Dendritic cell treated with granulocyte-macrophage colony-stimulating factor and Interleukin-4, amounts not matched to agents 40 ng/mL and 50 ng/mL, for 4 days (primary cell): ENCODE results near the gene CHIA.

ENCODE experiments used
- H3K27ac Mint-ChIP-seq: one replicate; pipeline ENCODE4 v1.8.0; 2022; ENCODE audit warnings: mild to moderate bottlenecking, mixed read lengths
- H3K27me3 Mint-ChIP-seq: one replicate; pipeline ENCODE4 v1.8.0; 2022; ENCODE audit warnings: mild to moderate bottlenecking, mixed read lengths
- H3K36me3 Mint-ChIP-seq: one replicate; pipeline ENCODE4 v1.8.0; 2022; ENCODE audit warnings: low read depth, mixed read lengths
- H3K4me1 Mint-ChIP-seq: one replicate; pipeline ENCODE4 v1.8.0; 2022; ENCODE audit warnings: low read depth, mixed read lengths
- H3K4me3 Mint-ChIP-seq: one replicate; pipeline ENCODE4 v1.8.0; 2022; ENCODE audit warnings: mild to moderate bottlenecking, moderate library complexity, mixed read lengths
- H3K9me3 Mint-ChIP-seq: one replicate; pipeline ENCODE4 v1.8.0; 2022; ENCODE audit warnings: mixed read lengths
- intact Hi-C: fragments of 100-400 bp; cut with micrococcal nuclease; formaldehyde crosslinking; loops from one replicate; pipeline ENCODE4 v1.15.0; 2022

The CHIA gene

DNA sequence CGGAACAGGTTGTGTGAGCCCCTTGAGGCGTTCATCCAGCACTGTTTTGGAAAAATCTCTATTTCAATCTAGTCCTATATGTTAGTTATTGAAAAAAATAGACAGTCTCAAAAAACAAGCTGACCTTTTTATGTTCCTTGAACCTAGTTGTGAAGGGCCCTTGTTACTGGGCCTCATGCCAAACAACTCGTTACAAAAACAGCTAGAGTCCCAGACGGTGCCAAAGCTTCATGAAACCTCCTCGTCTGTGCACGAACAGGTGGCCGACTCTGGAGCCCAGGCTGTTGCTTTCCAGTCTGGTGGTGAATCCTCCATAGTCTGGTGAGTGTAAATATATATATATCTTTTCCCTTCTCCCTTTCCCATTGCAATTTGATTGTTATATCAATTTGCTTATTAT lies at the start of gene CHIA:
Gene CHIA (plus strand): TSS at position 222 of the 400 bp plus-strand sequence. CDS start 19,617 bp downstream, outside the sequence.
- no peaks in the 10 kb centered on the region for H3K36me3 Mint-ChIP-seq
- no peaks in the 10 kb centered on the region for H3K4me1 Mint-ChIP-seq
- H3K27me3 Mint-ChIP-seq = no peaks in the 10 kb centered on the region
- H3K9me3 Mint-ChIP-seq = no peaks in the 10 kb centered on the region
- no peak within 1 kb of the TSS for H3K27ac Mint-ChIP-seq
- no peak within 1 kb of the TSS for H3K4me3 Mint-ChIP-seq
- intact Hi-C loops = no loop called here

GRCh38 chr1:111241797-111242196 lies 48.9 kb upstream of the CHIA start:
- Mint-ChIP-seq H3K36me3 (no peaks in the 10 kb centered on the region), H3K4me1 (no peaks in the 10 kb centered on the region), H3K9me3 (no peaks in the 10 kb centered on the region), H3K27ac (no peak overlapping the region), H3K27me3 (peaks cover under 1% of the 10 kb centered on the region), H3K4me3 (no peak overlapping the region)
- intact Hi-C loops = no loop called here

GRCh38 chr1:111242805-111243523 lies 47.7 kb upstream of the CHIA start:
- intact Hi-C loops = no loop called here
- H3K4me3 Mint-ChIP-seq = no peak overlapping the region
- no peaks in the 10 kb centered on the region for H3K36me3 Mint-ChIP-seq
- H3K27me3 Mint-ChIP-seq = no peaks in the 10 kb centered on the region
- H3K27ac Mint-ChIP-seq = no peak overlapping the region
- no peaks in the 10 kb centered on the region for H3K9me3 Mint-ChIP-seq
- no peaks in the 10 kb centered on the region for H3K4me1 Mint-ChIP-seq

DNA sequence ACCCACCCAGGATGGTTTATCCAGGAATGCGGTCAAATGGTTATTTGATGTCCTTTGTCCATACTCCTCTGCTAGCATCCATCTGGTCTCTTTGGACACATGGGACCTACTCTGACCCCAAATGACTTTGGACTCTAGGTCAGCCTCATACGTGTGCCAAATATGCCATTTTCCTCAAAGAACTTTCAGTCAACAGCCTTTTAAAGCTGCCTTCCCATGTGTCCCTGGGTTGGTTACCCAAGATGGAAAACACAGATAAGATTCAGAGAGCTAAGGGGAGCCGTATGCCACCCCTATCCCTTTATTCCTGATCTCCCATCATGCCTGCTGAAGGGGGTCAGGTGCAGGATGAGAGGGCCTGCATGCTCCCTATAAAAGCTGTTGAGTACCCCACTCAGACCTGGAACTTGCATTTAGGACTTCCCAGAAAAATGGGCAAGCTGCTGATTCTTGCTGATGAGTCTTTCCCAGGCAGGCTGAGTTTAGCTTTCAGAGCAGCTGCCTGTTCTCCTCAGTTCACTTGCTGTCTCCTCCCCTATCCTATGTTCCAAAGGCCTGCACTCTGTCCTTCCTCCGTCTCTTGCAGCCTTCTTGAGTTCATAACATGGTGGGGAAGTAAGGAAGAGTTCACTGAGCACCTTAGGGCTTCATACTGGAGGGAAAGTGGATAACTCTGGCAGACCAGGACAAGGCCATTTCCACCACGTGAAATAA lies 43.4 kb upstream of the CHIA start:
- no peaks in the 10 kb centered on the region for H3K4me1 Mint-ChIP-seq
- H3K9me3 Mint-ChIP-seq = no peaks in the 10 kb centered on the region
- intact Hi-C loops = no loop called here
- H3K27ac Mint-ChIP-seq = no peak overlapping the region
- peaks cover 8% of the 10 kb centered on the region for H3K27me3 Mint-ChIP-seq
- H3K36me3 Mint-ChIP-seq = no peaks in the 10 kb centered on the region
- no peak overlapping the region for H3K4me3 Mint-ChIP-seq

DNA sequence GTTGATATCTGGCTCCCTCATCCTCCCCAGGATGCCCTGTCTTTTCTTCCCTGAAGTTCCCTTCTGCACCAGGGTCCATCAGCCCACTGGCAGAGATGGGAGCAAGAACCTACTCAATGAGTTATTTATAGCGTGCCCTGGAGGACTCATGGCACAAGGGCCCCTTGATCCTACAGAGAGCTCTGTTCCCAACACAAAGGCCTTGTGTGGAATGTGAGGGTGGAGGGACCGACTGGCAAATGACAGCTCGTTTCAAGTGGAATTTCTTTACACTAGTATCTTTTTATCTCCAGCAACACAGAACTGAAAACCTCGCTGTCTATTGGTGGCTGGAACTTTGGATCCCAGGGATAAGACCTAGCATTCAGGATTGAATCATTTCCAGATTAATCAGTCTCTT lies 40.7 kb upstream of the CHIA start:
- H3K9me3 Mint-ChIP-seq = no peaks in the 10 kb centered on the region
- intact Hi-C loops = no loop called here
- peaks cover 19% of the 10 kb centered on the region for H3K27me3 Mint-ChIP-seq
- H3K4me1 Mint-ChIP-seq = no peaks in the 10 kb centered on the region
- no peak overlapping the region for H3K4me3 Mint-ChIP-seq
- H3K36me3 Mint-ChIP-seq = no peaks in the 10 kb centered on the region
- H3K27ac Mint-ChIP-seq = no peak overlapping the region

DNA sequence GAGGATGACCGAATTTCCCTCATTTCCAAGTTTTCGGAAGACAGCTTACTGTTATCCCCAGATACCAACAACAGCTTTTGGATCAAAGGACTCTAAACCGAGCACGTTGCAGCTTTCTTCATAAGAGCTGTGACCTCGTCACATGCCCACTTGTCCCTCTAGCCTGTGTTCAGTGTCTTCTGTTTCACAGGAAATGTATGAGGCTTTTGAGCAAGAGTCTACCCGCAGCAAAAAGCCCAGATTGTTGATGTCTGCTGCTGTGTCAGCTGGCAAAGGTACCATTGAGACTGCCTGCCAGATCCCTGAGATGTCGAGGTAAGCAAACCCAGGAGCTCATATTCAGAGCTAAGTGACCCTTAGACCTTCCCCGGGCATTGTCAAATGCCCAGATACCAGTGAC lies 39.1 kb upstream of the CHIA start:
- H3K4me3 Mint-ChIP-seq = no peak overlapping the region
- H3K9me3 Mint-ChIP-seq = no peaks in the 10 kb centered on the region
- H3K27me3 Mint-ChIP-seq = peaks cover 28% of the 10 kb centered on the region
- no peaks in the 10 kb centered on the region for H3K36me3 Mint-ChIP-seq
- no peaks in the 10 kb centered on the region for H3K4me1 Mint-ChIP-seq
- intact Hi-C loops = no loop called here
- H3K27ac Mint-ChIP-seq = no peak overlapping the region

DNA sequence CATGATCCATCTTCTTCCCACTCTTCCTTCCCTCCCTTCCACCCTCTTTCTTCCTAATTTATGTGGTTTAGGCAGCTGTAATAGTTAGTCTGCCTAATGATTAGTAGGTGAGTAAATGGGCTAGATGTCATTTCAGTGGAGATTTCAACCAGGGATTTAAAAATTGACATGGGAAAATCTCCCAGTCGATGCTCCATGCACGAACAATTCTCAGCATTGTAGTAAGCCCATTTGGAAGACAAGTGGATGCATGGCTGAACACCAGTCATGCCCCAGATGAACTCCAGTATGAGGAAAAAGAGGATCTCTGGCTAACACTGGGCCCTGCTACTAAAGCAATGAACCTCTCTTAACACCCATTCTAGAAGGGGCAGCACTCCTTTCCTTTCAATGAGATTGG lies 37.9 kb upstream of the CHIA start:
- Mint-ChIP-seq H3K27ac (no peak overlapping the region), H3K36me3 (no peaks in the 10 kb centered on the region), H3K4me1 (no peaks in the 10 kb centered on the region), H3K9me3 (no peaks in the 10 kb centered on the region), H3K4me3 (no peak overlapping the region), H3K27me3 (peaks cover 30% of the 10 kb centered on the region)
- intact Hi-C loops = no loop called here

DNA sequence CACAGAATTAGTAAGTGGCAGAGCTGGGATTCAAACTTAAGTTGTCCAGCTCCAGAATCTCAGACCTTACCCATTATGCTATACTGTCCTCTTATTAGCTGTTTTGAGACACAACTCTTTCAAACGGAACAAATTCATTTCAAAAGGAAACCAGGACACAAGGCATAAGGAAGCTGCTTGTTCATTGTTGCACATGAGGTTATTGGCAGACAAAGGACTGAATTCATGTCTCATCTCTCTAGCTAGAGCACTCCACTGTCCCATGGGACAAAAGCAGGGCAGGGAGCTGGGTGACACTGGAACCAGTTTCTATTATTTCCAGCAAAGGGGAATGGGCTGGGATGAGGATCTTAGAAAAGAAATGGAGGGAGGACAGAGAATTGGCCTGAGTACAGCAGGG lies 36.8 kb upstream of the CHIA start:
- Mint-ChIP-seq H3K9me3 (no peaks in the 10 kb centered on the region), H3K4me3 (no peak overlapping the region), H3K36me3 (no peaks in the 10 kb centered on the region), H3K27ac (no peak overlapping the region), H3K4me1 (no peaks in the 10 kb centered on the region), H3K27me3 (peaks cover 26% of the 10 kb centered on the region)
- intact Hi-C loops = no loop called here

DNA sequence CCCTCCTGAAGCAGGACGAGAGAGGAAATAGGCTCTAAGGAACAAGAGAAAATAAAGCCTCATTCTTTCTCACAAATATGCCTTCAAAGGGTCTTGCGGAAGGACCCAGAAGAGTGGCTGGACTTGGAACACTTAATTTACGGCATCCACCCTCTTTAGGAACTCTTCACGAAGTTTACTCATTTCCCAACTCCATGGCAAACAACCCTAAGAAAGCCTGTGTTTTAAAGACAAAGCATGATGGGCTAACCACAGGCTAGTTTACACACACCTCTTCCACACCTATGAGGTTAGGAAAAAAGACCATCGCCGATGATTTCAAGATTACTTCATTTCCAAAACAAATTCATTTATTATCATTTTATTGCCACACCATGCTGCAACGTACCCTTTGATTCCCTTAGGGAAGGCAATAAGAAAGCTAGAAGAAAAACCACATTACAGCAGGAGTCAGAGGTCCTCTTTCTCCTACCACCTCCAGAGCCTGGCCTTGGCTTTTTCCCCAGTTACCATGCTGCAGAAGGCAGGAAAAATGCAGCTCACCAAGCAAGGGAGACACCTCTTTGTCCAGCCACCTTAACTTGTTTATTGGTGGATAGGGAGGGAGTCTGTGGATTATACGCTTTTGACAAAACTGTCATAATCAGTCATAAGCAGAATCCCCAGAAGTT lies 33.5 kb upstream of the CHIA start:
- H3K9me3 Mint-ChIP-seq = no peaks in the 10 kb centered on the region
- no peak overlapping the region for H3K4me3 Mint-ChIP-seq
- intact Hi-C loops = no loop called here
- peaks cover 33% of the 10 kb centered on the region for H3K27me3 Mint-ChIP-seq
- no peaks in the 10 kb centered on the region for H3K4me1 Mint-ChIP-seq
- H3K36me3 Mint-ChIP-seq = no peaks in the 10 kb centered on the region
- H3K27ac Mint-ChIP-seq = no peak overlapping the region

GRCh38 chr1:111267801-111268508 lies 22.7 kb upstream of the CHIA start:
- Mint-ChIP-seq H3K4me3 (no peak overlapping the region), H3K4me1 (peaks cover 11% of the 10 kb centered on the region), H3K9me3 (peaks cover 20% of the 10 kb centered on the region), H3K27me3 (peaks cover 82% of the 10 kb centered on the region), H3K27ac (no peak overlapping the region), H3K36me3 (no peaks in the 10 kb centered on the region)
- intact Hi-C loops = no loop called here

DNA sequence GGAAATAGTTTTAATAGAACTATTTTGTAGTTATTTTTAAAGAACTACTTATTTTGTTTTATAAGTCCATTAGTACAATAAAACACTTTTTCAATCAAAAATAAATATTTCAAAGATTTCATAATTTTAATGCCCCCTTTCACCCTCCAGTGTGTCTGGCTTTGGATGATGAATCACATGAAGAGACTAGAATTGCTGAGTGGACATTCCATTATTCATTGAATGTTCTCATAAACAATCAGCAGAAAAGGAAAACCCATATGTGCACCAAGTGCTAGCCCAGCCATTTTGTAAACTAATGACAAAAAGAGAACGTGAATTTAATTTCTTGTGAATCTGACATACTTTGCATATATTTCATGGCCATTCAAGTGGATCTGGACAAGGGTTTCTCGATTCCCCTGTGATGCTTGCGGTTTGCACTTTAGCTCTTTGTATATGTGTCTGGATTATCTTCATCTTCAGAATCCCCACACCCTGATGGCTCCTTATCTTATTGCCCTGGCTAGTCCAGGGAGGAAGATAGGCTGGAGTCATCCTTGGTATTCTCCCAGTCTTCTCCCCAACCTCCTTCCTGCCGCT lies 20.7 kb upstream of the CHIA start:
- Mint-ChIP-seq H3K4me1 (peaks cover 11% of the 10 kb centered on the region), H3K27ac (no peak overlapping the region), H3K4me3 (no peak overlapping the region), H3K9me3 (peaks cover 16% of the 10 kb centered on the region), H3K36me3 (no peaks in the 10 kb centered on the region), H3K27me3 (peaks cover 76% of the 10 kb centered on the region)
- intact Hi-C loops = no loop called here

- Mint-ChIP-seq H3K27ac (no peak overlapping the region), H3K4me3 (no peak overlapping the region), H3K9me3 (peaks cover 6% of the 10 kb centered on the region), H3K4me1 (peaks cover 11% of the 10 kb centered on the region), H3K27me3 (peaks cover 70% of the 10 kb centered on the region), H3K36me3 (no peaks in the 10 kb centered on the region)
- intact Hi-C loops = no loop called here
These were observed 19.7 kb upstream of the CHIA start for GRCh38 chr1:111270771-111271463.

DNA sequence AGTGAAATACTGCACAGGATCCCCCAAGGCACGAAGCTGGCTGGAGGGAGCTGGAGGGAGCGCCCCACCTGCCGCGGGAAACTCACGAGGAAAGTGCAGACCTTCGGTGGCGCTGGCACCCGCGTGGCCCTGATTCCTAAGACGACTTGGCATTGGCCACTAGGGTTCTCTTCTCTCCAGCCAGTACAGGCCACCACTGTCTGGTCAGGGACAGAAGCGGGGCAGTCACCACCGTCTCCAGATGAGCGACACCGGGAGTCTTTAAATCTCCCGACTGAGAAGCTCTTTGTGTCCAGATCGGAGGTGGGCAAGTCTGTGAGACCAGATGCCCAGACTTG lies 19.2 kb upstream of the CHIA start:
- H3K4me1 Mint-ChIP-seq = peaks cover 11% of the 10 kb centered on the region
- intact Hi-C loops = no loop called here
- no peak overlapping the region for H3K27ac Mint-ChIP-seq
- H3K36me3 Mint-ChIP-seq = no peaks in the 10 kb centered on the region
- peaks cover 65% of the 10 kb centered on the region for H3K27me3 Mint-ChIP-seq
- peaks cover under 1% of the 10 kb centered on the region for H3K9me3 Mint-ChIP-seq
- no peak overlapping the region for H3K4me3 Mint-ChIP-seq
